K562 (cell line): ENCODE results near the gene STT3B. TPM values are rescaled to one million over a fixed set of nuclear protein-coding genes. Genes with fewer than 3 reads are reported as not detected.

ENCODE experiments used
- ATAC-seq: fragments of 200-7000 bp; cut with Tn5 transposase; 3 replicates; pipeline ENCODE4 v1.9.1; 2020; ENCODE audit warnings: moderate library complexity
- BruUV-seq: library from RNA; stranded (reverse); fragments of 400-500 nt; replicated peaks from 2 replicates; lab custom pipeline; 2021; lab: Mats Ljungman, UMichigan
- CTCF ChIA-PET: fragments of 300-600 bp; formaldehyde crosslinking; extraction: SDS; loops from one replicate; lab custom pipeline; 2021; ENCODE audit warnings: low intra/inter-chr PET ratio; lab: Yijun Ruan, JAX
- POLR2A ChIA-PET: fragments of 300-600, 350-650 bp; sonication (Branson Sonifier 250); formaldehyde crosslinking; extraction: SDS; loops from one replicate; lab custom pipeline; 2021; ENCODE audit warnings: antibody characterized with exemption, inconsistent platforms; lab: Yijun Ruan, JAX
- DNase-seq, 4 experiments: peaks; one replicate each; pipeline versions ENCODE4 v3.0.0 to v3.0.0-alpha.2; 2011 to 2018; ENCODE audit warnings: low spot score in 3 of 4, mixed read lengths in 3 of 4; ENCODE audit errors: extremely low read depth in 1 of 4
- FAIRE-seq: peaks from 2 replicates; lab custom pipeline; 2011; peaks lifted over from hg19 to GRCh38; lab: Jason Lieb, UNC
- H2AFZ ChIP-seq: 2 replicates; pipeline ENCODE4 v1.6.0; 2011; ENCODE audit warnings: low read depth, low read length, control low read depth, inconsistent platforms
- H3K27ac ChIP-seq: fragments of 200-600 bp; 3 replicates; pipeline ENCODE4 v1.8.0; 2011; ENCODE audit warnings: low read depth, mild to moderate bottlenecking, control low read depth, inconsistent platforms, low read length, moderate library complexity, mixed read lengths; ENCODE audit errors: extremely low read depth
- H3K27me3 ChIP-seq, 2 experiments: fragments of 300-600 bp in 1 of 2; 2 replicates in 1 of 2; 3 replicates in 1 of 2; pipeline versions ENCODE4 v1.6.0 to v1.8.0; 2011; ENCODE audit warnings: inconsistent platforms in 2 of 2, low read length in 2 of 2, mild to moderate bottlenecking in 1 of 2, mixed read lengths in 1 of 2, moderate library complexity in 1 of 2; ENCODE audit not compliant: control insufficient read depth in 2 of 2, insufficient read depth in 2 of 2
- H3K36me3 ChIP-seq: fragments of 300-600 bp; 3 replicates; pipeline ENCODE4 v1.8.0; 2011; ENCODE audit warnings: mild to moderate bottlenecking, low read length, inconsistent platforms; ENCODE audit not compliant: control insufficient read depth, insufficient read depth
- H3K4me1 ChIP-seq, 2 experiments: fragments of 200-600 bp in 1 of 2; replicated peaks in 1 of 2; 2 replicates in 1 of 2; 3 replicates in 1 of 2; pipeline versions ENCODE4 v1.5.1 to v1.8.0; 2011; ENCODE audit warnings: inconsistent platforms in 2 of 2, low read length in 2 of 2, mild to moderate bottlenecking in 1 of 2, mixed read lengths in 1 of 2, moderate library complexity in 1 of 2; ENCODE audit not compliant: control insufficient read depth in 2 of 2, insufficient read depth in 2 of 2
- H3K4me2 ChIP-seq: 2 replicates; pipeline ENCODE4 v1.6.1; 2011; ENCODE audit warnings: low read length, control low read depth, inconsistent platforms, mixed read lengths; ENCODE audit not compliant: insufficient read depth
- H3K4me3 ChIP-seq: fragments of 200-600 bp; sonication (generic), shearing (Covaris generic); 2 replicates; pipeline ENCODE4 v1.5.1; 2016; ENCODE audit warnings: control low read depth, inconsistent platforms
- H3K79me2 ChIP-seq: fragments of 200-600 bp; 3 replicates; pipeline ENCODE4 v1.8.0; 2011; ENCODE audit warnings: low read length, inconsistent platforms; ENCODE audit not compliant: control insufficient read depth, insufficient read depth
- H3K9ac ChIP-seq, 2 experiments: 2 replicates each; pipeline versions ENCODE4 v1.6.0 to v1.6.1; 2011; ENCODE audit warnings: low read depth in 2 of 2, low read length in 2 of 2, control low read depth in 1 of 2, inconsistent platforms in 1 of 2, mild to moderate bottlenecking in 1 of 2, mixed read lengths in 1 of 2; ENCODE audit not compliant: insufficient read depth in 1 of 2
- H3K9me1 ChIP-seq: one replicate; pipeline ENCODE4 v1.6.0; 2011; ENCODE audit warnings: inconsistent platforms, mild to moderate bottlenecking, low read length, moderate library complexity; ENCODE audit not compliant: control insufficient read depth, insufficient read depth
- H3K9me3 ChIP-seq: replicated peaks from 2 replicates; pipeline ENCODE4 v1.5.1; 2011; ENCODE audit warnings: low read depth, low read length, inconsistent platforms; ENCODE audit not compliant: control insufficient read depth, insufficient read depth
- H4K20me1 ChIP-seq: replicated peaks from 2 replicates; pipeline ENCODE4 v1.6.1; 2011; ENCODE audit warnings: low read length, inconsistent platforms, mixed read lengths; ENCODE audit not compliant: control insufficient read depth, insufficient read depth
- KDM5B ChIP-seq: fragments of 200-600 bp; sonication (generic); IDR thresholded peaks from 2 replicates; pipeline ENCODE4 v1.6.1; 2012; ENCODE audit warnings: low read depth, mild to moderate bottlenecking, moderate library complexity, low read length, control low read depth, inconsistent platforms; ENCODE audit not compliant: insufficient replicate concordance
- MYBL2 ChIP-seq, 2 experiments: fragments of 450-650 bp in 1 of 2; sonication (generic) in 1 of 2; formaldehyde crosslinking in 1 of 2; IDR thresholded peaks; 2 replicates each; pipeline versions ENCODE4 v1.6.1 to v1.8.1; 2017 to 2022; ENCODE audit warnings: borderline replicate concordance in 1 of 2, inconsistent platforms in 1 of 2, low read depth in 1 of 2, mild to moderate bottlenecking in 1 of 2, missing genetic modification reagents in 1 of 2, moderate library complexity in 1 of 2
- WHSC1 ChIP-seq: IDR thresholded peaks from one replicate; pipeline ENCODE4 v1.6.1; 2012; ENCODE audit warnings: low read length, control low read depth, inconsistent platforms
- WGBS: fragments of 100-300 bp; shearing (Covaris generic); methylation state at CpG from one replicate; pipeline ENCODE4 v1.1.6; 2016; ENCODE audit warnings: low coverage, mixed read lengths; ENCODE audit not compliant: insufficient coverage; ENCODE audit errors: missing lambda C conversion rate; 5-methylcytosine and 5-hydroxymethylcytosine counted together
- in situ Hi-C: fragments of 300-500 bp; cut with MboI; formaldehyde crosslinking; loops from 4 replicates; pipeline ENCODE4 v1.15.0; 2018; ENCODE audit warnings: inconsistent platforms, mixed read lengths
- intact Hi-C: fragments of 100-400 bp; cut with micrococcal nuclease; formaldehyde crosslinking; loops from 2 replicates; pipeline ENCODE4 v1.14.2; 2022
- polyA plus RNA-seq, 8 experiments: library from polyadenylated mRNA; depleted of rRNA in 4 of 8; stranded (reverse) in 5 of 8; unstranded in 3 of 8; fragments of >200 nt; fragmentation: Nextera tagmentation in 2 of 8; fragmentation: Illumina TruSeq in 1 of 8; extraction: Ambion mirVana in 2 of 8; extraction: Trizol in 1 of 8; gene quantifications; 2 replicates each; pipeline versions ENCODE4 v1.2.1 to v1.2.3, GENCODE V29; 2011 to 2014; ENCODE audit warnings: inconsistent platforms in 1 of 8, missing spikeins in 1 of 8
- total RNA-seq, 7 experiments: library from RNA; depleted of rRNA in 6 of 7; stranded (reverse); fragments of >200 nt in 6 of 7; fragmentation: Illumina TruSeq in 2 of 7; extraction: Trizol in 2 of 7; gene quantifications; 2 replicates each; pipeline versions ENCODE4 v1.2.1 to v1.2.3, GENCODE V29; 2011 to 2021; ENCODE audit warnings: low replicate concordance in 1 of 7
- TF ChIP-seq, protein P1 (sequence below): fragments of 450-650 bp; IDR thresholded peaks from 2 replicates; pipeline ENCODE4 v1.6.1; 2016; ENCODE audit warnings: mild to moderate bottlenecking
- TF ChIP-seq, protein P2 (sequence below): fragments of 450-650 bp; IDR thresholded peaks from 2 replicates; pipeline ENCODE4 v1.7.0; 2016; ENCODE audit warnings: borderline replicate concordance

STT3B gene
- total and polyA plus RNA-seq, 9 of the 15 experiments (the other 6 are each of a cell fraction or from before 2014, with no cell fraction given) = 22.4 to 147 (median 100) TPM

DNA sequence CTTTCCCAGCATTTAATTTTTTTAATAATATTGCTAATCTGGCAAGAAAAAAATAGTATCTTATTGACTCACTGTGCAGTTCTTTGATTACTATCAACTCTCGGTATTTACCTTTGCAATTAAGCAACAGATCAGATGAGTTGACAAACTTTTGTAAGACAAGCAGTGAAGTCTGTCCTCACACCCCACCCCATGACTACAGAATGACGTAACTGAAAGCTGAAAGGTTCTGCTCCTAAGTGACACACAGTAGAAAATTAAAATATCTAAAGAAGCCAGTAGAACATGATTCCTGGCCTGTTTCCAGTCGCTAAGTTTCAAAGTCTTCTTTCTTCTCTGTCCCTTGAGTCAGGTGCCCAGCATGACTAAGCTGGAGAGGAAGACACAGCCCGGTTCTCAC is 135.5 kb downstream of the STT3B start (continued):
- TF ChIP-seq, protein P1, sequence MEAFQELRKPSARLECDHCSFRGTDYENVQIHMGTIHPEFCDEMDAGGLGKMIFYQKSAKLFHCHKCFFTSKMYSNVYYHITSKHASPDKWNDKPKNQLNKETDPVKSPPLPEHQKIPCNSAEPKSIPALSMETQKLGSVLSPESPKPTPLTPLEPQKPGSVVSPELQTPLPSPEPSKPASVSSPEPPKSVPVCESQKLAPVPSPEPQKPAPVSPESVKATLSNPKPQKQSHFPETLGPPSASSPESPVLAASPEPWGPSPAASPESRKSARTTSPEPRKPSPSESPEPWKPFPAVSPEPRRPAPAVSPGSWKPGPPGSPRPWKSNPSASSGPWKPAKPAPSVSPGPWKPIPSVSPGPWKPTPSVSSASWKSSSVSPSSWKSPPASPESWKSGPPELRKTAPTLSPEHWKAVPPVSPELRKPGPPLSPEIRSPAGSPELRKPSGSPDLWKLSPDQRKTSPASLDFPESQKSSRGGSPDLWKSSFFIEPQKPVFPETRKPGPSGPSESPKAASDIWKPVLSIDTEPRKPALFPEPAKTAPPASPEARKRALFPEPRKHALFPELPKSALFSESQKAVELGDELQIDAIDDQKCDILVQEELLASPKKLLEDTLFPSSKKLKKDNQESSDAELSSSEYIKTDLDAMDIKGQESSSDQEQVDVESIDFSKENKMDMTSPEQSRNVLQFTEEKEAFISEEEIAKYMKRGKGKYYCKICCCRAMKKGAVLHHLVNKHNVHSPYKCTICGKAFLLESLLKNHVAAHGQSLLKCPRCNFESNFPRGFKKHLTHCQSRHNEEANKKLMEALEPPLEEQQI = no peak

DNA sequence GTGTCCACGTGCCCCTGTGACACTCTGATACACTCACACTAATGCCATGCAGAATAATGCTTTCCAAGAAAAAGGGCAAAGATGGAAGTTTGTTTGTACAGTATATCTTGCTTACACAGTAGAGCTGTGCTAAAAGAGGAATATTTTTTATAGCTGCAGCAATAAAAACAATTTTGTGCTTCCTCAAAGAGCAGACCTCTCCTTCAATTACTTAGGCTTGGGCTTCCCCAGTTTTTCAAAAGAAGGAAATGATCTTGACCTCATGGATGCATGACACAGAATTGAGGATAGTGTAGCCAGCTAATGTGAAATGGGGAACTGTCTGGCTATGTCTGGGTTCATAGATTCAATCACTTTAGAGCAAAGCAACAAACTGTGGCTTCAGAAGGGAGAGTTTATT is 137.4 kb downstream of the STT3B start:
- TF ChIP-seq, protein P2, sequence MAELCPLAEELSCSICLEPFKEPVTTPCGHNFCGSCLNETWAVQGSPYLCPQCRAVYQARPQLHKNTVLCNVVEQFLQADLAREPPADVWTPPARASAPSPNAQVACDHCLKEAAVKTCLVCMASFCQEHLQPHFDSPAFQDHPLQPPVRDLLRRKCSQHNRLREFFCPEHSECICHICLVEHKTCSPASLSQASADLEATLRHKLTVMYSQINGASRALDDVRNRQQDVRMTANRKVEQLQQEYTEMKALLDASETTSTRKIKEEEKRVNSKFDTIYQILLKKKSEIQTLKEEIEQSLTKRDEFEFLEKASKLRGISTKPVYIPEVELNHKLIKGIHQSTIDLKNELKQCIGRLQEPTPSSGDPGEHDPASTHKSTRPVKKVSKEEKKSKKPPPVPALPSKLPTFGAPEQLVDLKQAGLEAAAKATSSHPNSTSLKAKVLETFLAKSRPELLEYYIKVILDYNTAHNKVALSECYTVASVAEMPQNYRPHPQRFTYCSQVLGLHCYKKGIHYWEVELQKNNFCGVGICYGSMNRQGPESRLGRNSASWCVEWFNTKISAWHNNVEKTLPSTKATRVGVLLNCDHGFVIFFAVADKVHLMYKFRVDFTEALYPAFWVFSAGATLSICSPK = no peak
- TF ChIP-seq MYBL2 (IDR thresholded peaks at IDR 0.05; ENCODE audit: low read depth) (no peak), MYBL2 (CRISPR knock-in tag; IDR thresholded peaks at IDR 0.05; ENCODE audit: borderline replicate concordance) (no peak), WHSC1 (no peak), KDM5B (no peak)
- TF ChIP-seq, all 486 proteins: peak for 0
- in situ Hi-C loops = no loop called here

More for the DNA sequence above, 137.4 kb downstream of the STT3B start:
- ChIA-PET CTCF (no interaction called here), POLR2A (no interaction called here)
- FAIRE-seq = no peak
- Histone ChIP-seq H3K4me1 (no peaks in the 10 kb centered on the region), H3K79me2 (no peaks in the 10 kb centered on the region), H3K9me3 (no peaks in the 10 kb centered on the region), H3K9ac (no peak overlapping the region), H3K9me1 (no peaks in the 10 kb centered on the region), H3K4me3 (no peak overlapping the region), H3K4me2 (no peak overlapping the region), H3K36me3 (no peaks in the 10 kb centered on the region), H3K27ac (no peak overlapping the region), H3K27me3 (peaks cover 0 to 4% of the 10 kb centered on the region in 2 experiments; a peak in 1 of 5 replicates), H2AFZ (no peak overlapping the region), H4K20me1 (no peaks in the 10 kb centered on the region)
- no TSS peak for BruUV-seq
- intact Hi-C loops = no loop called here
- no peak for DNase-seq
- no peak for ATAC-seq
- 0% methylated on average over 1 of the region's 1 CpG for WGBS
